Keratinocyte (primary cell): ENCODE results near the gene THSD7B. TPM values are rescaled to one million over a fixed set of nuclear protein-coding genes. Genes with fewer than 3 reads are reported as not detected.

Experiments used
- DNase-seq: peaks from one replicate; pipeline ENCODE4 v3.0.0-alpha.2; 2011; ENCODE audit warnings: low read depth, missing footprints, low spot score
- FAIRE-seq: peaks from 2 replicates; lab custom pipeline; 2011; peaks lifted over from hg19 to GRCh38; lab: Jason Lieb, UNC
- H2AFZ ChIP-seq: 2 replicates; pipeline ENCODE4 v1.6.0; 2012; ENCODE audit warnings: low read length, control low read depth, inconsistent platforms; ENCODE audit not compliant: control insufficient read depth
- H3K27ac ChIP-seq: 2 replicates; pipeline ENCODE4 v1.5.1; 2011; ENCODE audit warnings: low read length; ENCODE audit not compliant: control insufficient read depth, insufficient read depth
- H3K27me3 ChIP-seq: 3 replicates; pipeline ENCODE4 v1.6.0; 2011; ENCODE audit warnings: low read length; ENCODE audit not compliant: control insufficient read depth, insufficient read depth; ENCODE audit errors: extremely low read depth
- H3K36me3 ChIP-seq, 2 experiments: 2 replicates in 1 of 2; 3 replicates in 1 of 2; pipeline ENCODE4 v1.5.1; 2011; ENCODE audit warnings: low read length in 2 of 2, mild to moderate bottlenecking in 1 of 2; ENCODE audit not compliant: control insufficient read depth in 2 of 2, insufficient read depth in 2 of 2; ENCODE audit errors: extremely low read depth in 1 of 2
- H3K4me1 ChIP-seq: 3 replicates; pipeline ENCODE4 v1.5.1; 2011; ENCODE audit warnings: low read length; ENCODE audit not compliant: control insufficient read depth, insufficient read depth; ENCODE audit errors: extremely low read depth
- H3K4me2 ChIP-seq: 3 replicates; pipeline ENCODE4 v1.6.0; 2011; ENCODE audit warnings: low read depth, low read length; ENCODE audit not compliant: control insufficient read depth, insufficient read depth; ENCODE audit errors: extremely low read depth
- H3K4me3 ChIP-seq, 3 experiments: fragments of 200-600 bp in 1 of 3; sonication (generic) in 1 of 3; 2 replicates in 2 of 3; 3 replicates in 1 of 3; pipeline ENCODE4 v1.5.1; 2011 to 2016; ENCODE audit warnings: low read length in 3 of 3, mild to moderate bottlenecking in 3 of 3, control low read depth in 2 of 3, inconsistent platforms in 1 of 3, low read depth in 1 of 3, mixed read lengths in 1 of 3, mixed run types in 1 of 3, moderate library complexity in 1 of 3; ENCODE audit not compliant: control insufficient read depth in 2 of 3, insufficient read depth in 2 of 3; ENCODE audit errors: extremely low read depth in 1 of 3
- H3K79me2 ChIP-seq: 2 replicates; pipeline ENCODE4 v1.6.0; 2012; ENCODE audit warnings: low read length; ENCODE audit not compliant: control insufficient read depth, insufficient read depth
- H3K9ac ChIP-seq: 3 replicates; pipeline ENCODE4 v1.6.0; 2011; ENCODE audit warnings: low read length; ENCODE audit not compliant: control insufficient read depth, insufficient read depth; ENCODE audit errors: extremely low read depth
- H3K9me1 ChIP-seq: 3 replicates; pipeline ENCODE4 v1.6.0; 2011; ENCODE audit warnings: low read length; ENCODE audit not compliant: control insufficient read depth, insufficient read depth; ENCODE audit errors: extremely low read depth
- H3K9me3 ChIP-seq: 2 replicates; pipeline ENCODE4 v1.5.1; 2012; ENCODE audit warnings: low read depth, low read length; ENCODE audit not compliant: control insufficient read depth
- H4K20me1 ChIP-seq: 3 replicates; pipeline ENCODE4 v1.6.0; 2011; ENCODE audit warnings: low read length; ENCODE audit not compliant: control insufficient read depth, insufficient read depth; ENCODE audit errors: extremely low read depth
- CTCF ChIP-seq, 3 experiments: IDR thresholded peaks in 1 of 3; conservative IDR thresholded peaks in 1 of 3; optimal IDR thresholded peaks in 1 of 3; 2 replicates in 2 of 3; 3 replicates in 1 of 3; pipeline versions ENCODE3 to v1.5.1; 2011; ENCODE audit warnings: low read length in 3 of 3, mild to moderate bottlenecking in 3 of 3, moderate library complexity in 2 of 3, control low read depth in 1 of 3, inconsistent platforms in 1 of 3; ENCODE audit not compliant: insufficient read depth in 2 of 3; ENCODE audit errors: extremely low read depth in 1 of 3
- EZH2 ChIP-seq: IDR thresholded peaks from one replicate; pipeline ENCODE4 v1.6.1; 2012; ENCODE audit warnings: inconsistent platforms, mild to moderate bottlenecking, low read length, moderate library complexity
- dilution Hi-C: fragments of 300-500 bp; cut with MboI; formaldehyde crosslinking; loops from one replicate; pipeline ENCODE4 v1.7.0; 2020; ENCODE audit warnings: low sequenced_read_pairs; ENCODE audit not compliant: extremely low pct_ligation_motif_present
- polyA plus RNA-seq, 5 experiments: library from polyadenylated mRNA; depleted of rRNA in 3 of 5; stranded (reverse) in 3 of 5; stranded (forward) in 1 of 5; unstranded in 1 of 5; fragments of >200 nt; gene quantifications; 1 replicate in 1 of 5; 2 replicates in 3 of 5; 3 replicates in 1 of 5; pipeline versions ENCODE4 v1.2.1 to v1.2.3, GENCODE V29; 2011 to 2012; ENCODE audit warnings: missing spikeins in 2 of 5, low read depth in 1 of 5, low replicate concordance in 1 of 5

Gene THSD7B
- polyA plus RNA-seq, 1 donor (not counting 4 experiments of a cell fraction or from before 2014, with no cell fraction given), result 0.04 TPM

GRCh38 chr2:137590102-137590501 is 824.8 kb downstream of the THSD7B start:
- FAIRE-seq (no peak), DNase-seq (no peak)
- H3K27me3 ChIP-seq, result no peaks in the 10 kb centered on the region
- H3K27ac ChIP-seq, result no peak overlapping the region
- no peaks in the 10 kb centered on the region for H3K9me3 ChIP-seq
- no peaks in the 10 kb centered on the region for H3K9me1 ChIP-seq
- H4K20me1 ChIP-seq, result no peaks in the 10 kb centered on the region
- H3K4me1 ChIP-seq, result no peaks in the 10 kb centered on the region
- TF ChIP-seq CTCF (optimal IDR thresholded peaks at IDR 0.05 in 1 of 3, IDR thresholded peaks at IDR 0.05 in 1 of 3, conservative IDR thresholded peaks at IDR 0.05 in 1 of 3; ENCODE audit: extremely low read depth in 1 of 3, insufficient read depth in 2 of 3, low read length in 3 of 3) (no peak), EZH2 (no peak)
- no peak overlapping the region for H3K4me2 ChIP-seq
- H3K36me3 ChIP-seq, result no peaks in the 10 kb centered on the region
- H3K9ac ChIP-seq, result no peak overlapping the region
- dilution Hi-C loops, result no loop called here
- no peak overlapping the region for H3K4me3 ChIP-seq
- no peaks in the 10 kb centered on the region for H3K79me2 ChIP-seq
- H2AFZ ChIP-seq, result no peak overlapping the region

GRCh38 chr2:137607722-137608318 is 842.5 kb downstream of the THSD7B start:
- H3K4me2 ChIP-seq, result no peak overlapping the region
- H2AFZ ChIP-seq, result no peak overlapping the region
- no peak for TF ChIP-seq EZH2
- TF ChIP-seq CTCF (optimal IDR thresholded peaks at IDR 0.05 in 1 of 3, IDR thresholded peaks at IDR 0.05 in 1 of 3, conservative IDR thresholded peaks at IDR 0.05 in 1 of 3; ENCODE audit: extremely low read depth in 1 of 3, insufficient read depth in 2 of 3, low read length in 3 of 3), result no peak
- FAIRE-seq, result no peak
- dilution Hi-C loops, result no loop called here
- no peaks in the 10 kb centered on the region for H3K4me1 ChIP-seq
- H3K27me3 ChIP-seq, result no peaks in the 10 kb centered on the region
- no peaks in the 10 kb centered on the region for H3K9me1 ChIP-seq
- H3K4me3 ChIP-seq, result no peak overlapping the region
- no peaks in the 10 kb centered on the region for H4K20me1 ChIP-seq
- no peak overlapping the region for H3K9ac ChIP-seq
- no peak overlapping the region for H3K27ac ChIP-seq
- H3K79me2 ChIP-seq, result no peaks in the 10 kb centered on the region
- DNase-seq, result no peak
- no peaks in the 10 kb centered on the region for H3K36me3 ChIP-seq
- H3K9me3 ChIP-seq, result no peaks in the 10 kb centered on the region
